K562 (cell line): Measurements from ENCODE around the gene JUND. TPM values are rescaled to one million over a fixed set of nuclear protein-coding genes. Genes with fewer than 3 reads are reported as not detected.

Source experiments
- ARID3B ChIP-seq: fragments of 250-450 bp; sonication (Bioruptor Pico); IDR thresholded peaks from 2 replicates; pipeline ENCODE4 v1.4.0; 2020; ENCODE audit warnings: borderline replicate concordance
- BRF1 ChIP-seq: IDR thresholded peaks from 3 replicates; pipeline ENCODE4 v1.6.1; 2011; ENCODE audit warnings: borderline replicate concordance, mild to moderate bottlenecking; ENCODE audit not compliant: insufficient read length; ENCODE audit errors: extremely low read depth
- JUND ChIP-seq, 2 experiments: IDR thresholded peaks; 2 replicates in 1 of 2; 3 replicates in 1 of 2; pipeline ENCODE4 v1.6.1; 2011; ENCODE audit warnings: borderline replicate concordance in 2 of 2, low read depth in 2 of 2, low read length in 2 of 2, improper control_type of control experiment in 1 of 2, missing biosample characterization in 1 of 2, missing genetic modification characterization in 1 of 2, missing genetic modification reagents in 1 of 2
- NONO ChIP-seq, 2 experiments: fragments of 200-400 bp in 1 of 2; fragments of 450-650 bp in 1 of 2; formaldehyde crosslinking in 1 of 2; IDR thresholded peaks; 2 replicates each; pipeline ENCODE4 v1.6.1; 2017; ENCODE audit warnings: low read depth in 2 of 2, mild to moderate bottlenecking in 2 of 2, moderate library complexity in 2 of 2, low read length in 1 of 2
- STAT5B ChIP-seq: fragments of 250-450 bp; sonication (Bioruptor Pico); IDR thresholded peaks from 2 replicates; pipeline ENCODE4 v1.8.0; 2021; ENCODE audit warnings: mild to moderate bottlenecking, inconsistent platforms
- ZFP1 ChIP-seq: fragments of 450-650 bp; formaldehyde crosslinking; IDR thresholded peaks from 2 replicates; pipeline ENCODE4 v1.4.0; 2020; ENCODE audit warnings: mild to moderate bottlenecking, mixed read lengths
- ZNF263 ChIP-seq: sonication (generic); formaldehyde crosslinking; IDR thresholded peaks from 2 replicates; pipeline ENCODE4 v1.8.0; 2022; ENCODE audit warnings: mild to moderate bottlenecking, missing genetic modification reagents, borderline replicate concordance
- ZNF445 ChIP-seq: fragments of 250-450 bp; sonication (Bioruptor Pico); IDR thresholded peaks from 2 replicates; pipeline ENCODE4 v1.4.0; 2020; ENCODE audit warnings: low read depth, mild to moderate bottlenecking, moderate library complexity
- ZNF507 ChIP-seq: conservative IDR thresholded peaks from 2 replicates; pipeline ENCODE4 v1.6.1; 2017; ENCODE audit warnings: missing genetic modification characterization, missing compliant biosample characterization
- ZNF717 ChIP-seq: fragments of 250-450 bp; sonication (Bioruptor Pico); IDR thresholded peaks from 2 replicates; pipeline ENCODE4 v1.5.0; 2021
- polyA plus RNA-seq, 8 experiments: library from polyadenylated mRNA; depleted of rRNA in 4 of 8; stranded (reverse) in 5 of 8; unstranded in 3 of 8; fragments of >200 nt; fragmentation: Nextera tagmentation in 2 of 8; fragmentation: Illumina TruSeq in 1 of 8; extraction: Ambion mirVana in 2 of 8; extraction: Trizol in 1 of 8; gene quantifications; 2 replicates each; pipeline versions ENCODE4 v1.2.1 to v1.2.3, GENCODE V29; 2011 to 2014; ENCODE audit warnings: inconsistent platforms in 1 of 8, missing spikeins in 1 of 8
- total RNA-seq, 7 experiments: library from RNA; depleted of rRNA in 6 of 7; stranded (reverse); fragments of >200 nt in 6 of 7; fragmentation: Illumina TruSeq in 2 of 7; extraction: Trizol in 2 of 7; gene quantifications; 2 replicates each; pipeline versions ENCODE4 v1.2.1 to v1.2.3, GENCODE V29; 2011 to 2021; ENCODE audit warnings: low replicate concordance in 1 of 7
- TF ChIP-seq, protein P1 (sequence below), 2 experiments: fragments of 150-350 bp in 1 of 2; IDR thresholded peaks; 2 replicates each; pipeline ENCODE4 v1.6.1; 2012 to 2016; ENCODE audit warnings: low read depth in 2 of 2, low read length in 2 of 2, mild to moderate bottlenecking in 1 of 2, moderate library complexity in 1 of 2
- TF ChIP-seq, protein P2 (sequence below), 2 experiments: IDR thresholded peaks in 1 of 2; conservative IDR thresholded peaks in 1 of 2; 2 replicates each; pipeline ENCODE4 v1.6.1; 2016; ENCODE audit warnings: low read depth in 2 of 2, mild to moderate bottlenecking in 1 of 2, missing compliant biosample characterization in 1 of 2, missing genetic modification characterization in 1 of 2, moderate library complexity in 1 of 2
- TF ChIP-seq, protein P3 (sequence below): IDR thresholded peaks from 3 replicates; pipeline ENCODE4 v1.6.1; 2011; ENCODE audit warnings: borderline replicate concordance, mild to moderate bottlenecking; ENCODE audit not compliant: insufficient read length, insufficient read depth
- TF ChIP-seq, protein P4 (sequence below), 2 experiments: fragments of 250-450 bp in 1 of 2; fragments of 450-650 bp in 1 of 2; sonication (Bioruptor Pico) in 1 of 2; IDR thresholded peaks; 2 replicates each; pipeline versions ENCODE4 v1.6.1 to v1.8.0; 2016 to 2021; ENCODE audit warnings: mild to moderate bottlenecking in 2 of 2, moderate library complexity in 2 of 2, missing compliant biosample characterization in 1 of 2, missing genetic modification characterization in 1 of 2

Gene JUND
- total and polyA plus RNA-seq, 9 of the 15 experiments (the other 6 are each of a cell fraction or from before 2014, with no cell fraction given) = 6.4 to 286 (median 42.3) TPM

- TF ChIP-seq ARID3B (CRISPR knock-in tag) = no peak
- TF ChIP-seq, protein P1, sequence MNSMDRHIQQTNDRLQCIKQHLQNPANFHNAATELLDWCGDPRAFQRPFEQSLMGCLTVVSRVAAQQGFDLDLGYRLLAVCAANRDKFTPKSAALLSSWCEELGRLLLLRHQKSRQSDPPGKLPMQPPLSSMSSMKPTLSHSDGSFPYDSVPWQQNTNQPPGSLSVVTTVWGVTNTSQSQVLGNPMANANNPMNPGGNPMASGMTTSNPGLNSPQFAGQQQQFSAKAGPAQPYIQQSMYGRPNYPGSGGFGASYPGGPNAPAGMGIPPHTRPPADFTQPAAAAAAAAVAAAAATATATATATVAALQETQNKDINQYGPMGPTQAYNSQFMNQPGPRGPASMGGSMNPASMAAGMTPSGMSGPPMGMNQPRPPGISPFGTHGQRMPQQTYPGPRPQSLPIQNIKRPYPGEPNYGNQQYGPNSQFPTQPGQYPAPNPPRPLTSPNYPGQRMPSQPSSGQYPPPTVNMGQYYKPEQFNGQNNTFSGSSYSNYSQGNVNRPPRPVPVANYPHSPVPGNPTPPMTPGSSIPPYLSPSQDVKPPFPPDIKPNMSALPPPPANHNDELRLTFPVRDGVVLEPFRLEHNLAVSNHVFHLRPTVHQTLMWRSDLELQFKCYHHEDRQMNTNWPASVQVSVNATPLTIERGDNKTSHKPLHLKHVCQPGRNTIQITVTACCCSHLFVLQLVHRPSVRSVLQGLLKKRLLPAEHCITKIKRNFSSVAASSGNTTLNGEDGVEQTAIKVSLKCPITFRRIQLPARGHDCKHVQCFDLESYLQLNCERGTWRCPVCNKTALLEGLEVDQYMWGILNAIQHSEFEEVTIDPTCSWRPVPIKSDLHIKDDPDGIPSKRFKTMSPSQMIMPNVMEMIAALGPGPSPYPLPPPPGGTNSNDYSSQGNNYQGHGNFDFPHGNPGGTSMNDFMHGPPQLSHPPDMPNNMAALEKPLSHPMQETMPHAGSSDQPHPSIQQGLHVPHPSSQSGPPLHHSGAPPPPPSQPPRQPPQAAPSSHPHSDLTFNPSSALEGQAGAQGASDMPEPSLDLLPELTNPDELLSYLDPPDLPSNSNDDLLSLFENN (IDR thresholded peaks at IDR 0.05; ENCODE audit: low read depth in 2 of 2, low read length in 2 of 2) = peak in 1 of 2 experiments; percentile 4; a peak in 1 of 4 replicates
- no peak for TF ChIP-seq ZNF445 (CRISPR knock-in tag)
- no peak for TF ChIP-seq ZNF507 (tag)
- TF ChIP-seq STAT5B (CRISPR knock-in tag) = no peak
- TF ChIP-seq JUND (IDR thresholded peaks at IDR 0.05; ENCODE audit: borderline replicate concordance, low read depth, low read length) = peak; percentile 63
- no peak for TF ChIP-seq JUND (tag; IDR thresholded peaks at IDR 0.05; ENCODE audit: borderline replicate concordance, low read depth, low read length)
- TF ChIP-seq NONO (IDR thresholded peaks at IDR 0.05; ENCODE audit: low read depth in 2 of 2, low read length in 1 of 2) = peak in 1 of 2 experiments; percentile 68; a peak in 3 of 4 replicates
- TF ChIP-seq, protein P2, sequence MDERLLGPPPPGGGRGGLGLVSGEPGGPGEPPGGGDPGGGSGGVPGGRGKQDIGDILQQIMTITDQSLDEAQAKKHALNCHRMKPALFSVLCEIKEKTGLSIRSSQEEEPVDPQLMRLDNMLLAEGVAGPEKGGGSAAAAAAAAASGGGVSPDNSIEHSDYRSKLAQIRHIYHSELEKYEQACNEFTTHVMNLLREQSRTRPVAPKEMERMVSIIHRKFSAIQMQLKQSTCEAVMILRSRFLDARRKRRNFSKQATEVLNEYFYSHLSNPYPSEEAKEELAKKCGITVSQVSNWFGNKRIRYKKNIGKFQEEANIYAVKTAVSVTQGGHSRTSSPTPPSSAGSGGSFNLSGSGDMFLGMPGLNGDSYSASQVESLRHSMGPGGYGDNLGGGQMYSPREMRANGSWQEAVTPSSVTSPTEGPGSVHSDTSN (CRISPR knock-in tag; IDR thresholded peaks at IDR 0.05; ENCODE audit: low read depth) = no peak
- TF ChIP-seq, protein P2 (tag; conservative IDR thresholded peaks at IDR 0.05; ENCODE audit: low read depth) = no peak
- no peak for TF ChIP-seq ZFP1 (CRISPR knock-in tag)
- no peak for TF ChIP-seq ZNF263 (CRISPR knock-in tag)
- TF ChIP-seq ZNF717 = no peak
- TF ChIP-seq, protein P3, sequence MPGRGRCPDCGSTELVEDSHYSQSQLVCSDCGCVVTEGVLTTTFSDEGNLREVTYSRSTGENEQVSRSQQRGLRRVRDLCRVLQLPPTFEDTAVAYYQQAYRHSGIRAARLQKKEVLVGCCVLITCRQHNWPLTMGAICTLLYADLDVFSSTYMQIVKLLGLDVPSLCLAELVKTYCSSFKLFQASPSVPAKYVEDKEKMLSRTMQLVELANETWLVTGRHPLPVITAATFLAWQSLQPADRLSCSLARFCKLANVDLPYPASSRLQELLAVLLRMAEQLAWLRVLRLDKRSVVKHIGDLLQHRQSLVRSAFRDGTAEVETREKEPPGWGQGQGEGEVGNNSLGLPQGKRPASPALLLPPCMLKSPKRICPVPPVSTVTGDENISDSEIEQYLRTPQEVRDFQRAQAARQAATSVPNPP = no peak
- TF ChIP-seq, protein P4, sequence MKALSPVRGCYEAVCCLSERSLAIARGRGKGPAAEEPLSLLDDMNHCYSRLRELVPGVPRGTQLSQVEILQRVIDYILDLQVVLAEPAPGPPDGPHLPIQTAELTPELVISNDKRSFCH (CRISPR knock-in tag; IDR thresholded peaks at IDR 0.05) = no peak
- TF ChIP-seq, protein P4 (tag; IDR thresholded peaks at IDR 0.05) = no peak
- TF ChIP-seq BRF1 = no peak
Measured at GRCh38 chr19:18279516-18280246, 1.7 kb downstream of the JUND start (continued).
